Testis (tissue), 2 donors: ENCODE measurements around the gene G6PC2.

Source experiments
- POLR2A ChIP-seq: fragments of 450-650 bp; IDR thresholded peaks from one replicate; pipeline ENCODE4 v1.6.1; 2017; ENCODE audit warnings: antibody characterized with exemption, mild to moderate bottlenecking, moderate library complexity
- TF ChIP-seq, protein P1 (sequence below), 3 experiments: fragments of 450-650 bp in 2 of 3; fragments of 200-600 bp in 1 of 3; sonication (generic) in 1 of 3; IDR thresholded peaks; one replicate each; pipeline ENCODE4 v1.5.1; 2016 to 2019; ENCODE audit warnings: antibody characterized with exemption in 3 of 3, mild to moderate bottlenecking in 2 of 3, moderate library complexity in 1 of 3

DNA sequence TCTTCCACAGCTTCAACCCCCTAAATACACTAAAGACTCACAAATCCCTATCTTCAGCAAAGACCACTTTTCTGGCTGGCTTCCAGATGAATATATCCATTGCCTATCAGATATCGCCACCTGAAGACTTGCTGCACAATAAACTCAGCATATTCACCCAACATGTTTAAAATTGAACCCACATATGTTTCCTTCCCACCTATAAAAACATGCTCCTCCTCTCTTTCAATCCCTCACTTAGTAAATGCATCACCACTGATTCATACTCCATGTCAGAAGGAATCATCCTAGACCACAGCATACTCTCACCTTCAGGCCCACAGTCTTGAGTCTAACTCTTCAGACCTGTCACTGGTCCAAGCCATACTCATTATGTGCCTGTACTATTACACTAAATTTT lies 16.1 kb upstream of the G6PC2 start:
- TF ChIP-seq, protein P1, sequence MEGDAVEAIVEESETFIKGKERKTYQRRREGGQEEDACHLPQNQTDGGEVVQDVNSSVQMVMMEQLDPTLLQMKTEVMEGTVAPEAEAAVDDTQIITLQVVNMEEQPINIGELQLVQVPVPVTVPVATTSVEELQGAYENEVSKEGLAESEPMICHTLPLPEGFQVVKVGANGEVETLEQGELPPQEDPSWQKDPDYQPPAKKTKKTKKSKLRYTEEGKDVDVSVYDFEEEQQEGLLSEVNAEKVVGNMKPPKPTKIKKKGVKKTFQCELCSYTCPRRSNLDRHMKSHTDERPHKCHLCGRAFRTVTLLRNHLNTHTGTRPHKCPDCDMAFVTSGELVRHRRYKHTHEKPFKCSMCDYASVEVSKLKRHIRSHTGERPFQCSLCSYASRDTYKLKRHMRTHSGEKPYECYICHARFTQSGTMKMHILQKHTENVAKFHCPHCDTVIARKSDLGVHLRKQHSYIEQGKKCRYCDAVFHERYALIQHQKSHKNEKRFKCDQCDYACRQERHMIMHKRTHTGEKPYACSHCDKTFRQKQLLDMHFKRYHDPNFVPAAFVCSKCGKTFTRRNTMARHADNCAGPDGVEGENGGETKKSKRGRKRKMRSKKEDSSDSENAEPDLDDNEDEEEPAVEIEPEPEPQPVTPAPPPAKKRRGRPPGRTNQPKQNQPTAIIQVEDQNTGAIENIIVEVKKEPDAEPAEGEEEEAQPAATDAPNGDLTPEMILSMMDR (IDR thresholded peaks at IDR 0.05): no peak
- TF ChIP-seq POLR2A: no peak
